CD4-positive, alpha-beta T cell treated with Interferon gamma for 1 hour (primary cell): ENCODE measurements around the gene BET1L.
"Not testable (repeated sequence)": the region's sequence is repeated elsewhere in the genome, so short reads cannot be mapped to it uniquely, and the experiment has no call there.

Source experiments
- DNase-seq: peaks from one replicate; pipeline ENCODE4 v3.0.0-alpha.2; 2020

BET1L gene

GRCh38 chr11:193481-193880 is 13.7 kb downstream of the BET1L start:
- DNase-seq, result not testable (repeated sequence)

DNA sequence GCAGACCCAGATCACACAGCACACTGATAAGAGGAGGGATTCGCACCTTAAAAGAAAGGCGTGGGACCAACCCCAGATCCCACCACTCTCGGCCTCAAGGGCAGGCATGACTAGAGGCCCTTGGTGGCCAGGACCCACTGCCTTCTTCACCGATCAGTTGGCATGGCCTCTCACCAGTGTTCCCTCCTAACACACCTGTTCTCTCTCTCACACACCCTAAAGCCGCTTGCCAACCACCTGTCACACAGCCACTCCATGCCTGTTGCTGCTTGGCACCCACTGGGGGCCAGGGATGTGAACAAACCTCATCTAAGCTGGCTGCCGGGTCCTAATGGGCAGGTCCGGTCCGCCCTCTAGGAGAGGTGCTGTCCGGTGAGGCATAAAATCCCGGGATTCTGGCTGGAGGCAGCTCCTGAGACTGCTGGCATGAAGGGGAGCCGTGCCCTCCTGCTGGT is 14.5 kb downstream of the BET1L start, which contains the start of gene SCGB1C1:
Gene SCGB1C1, plus strand, starts transcription at position 405 of the 455 bp plus-strand sequence. Its CDS starts 22 bp downstream, at position 427.
- not testable (repeated sequence) for DNase-seq

DNA sequence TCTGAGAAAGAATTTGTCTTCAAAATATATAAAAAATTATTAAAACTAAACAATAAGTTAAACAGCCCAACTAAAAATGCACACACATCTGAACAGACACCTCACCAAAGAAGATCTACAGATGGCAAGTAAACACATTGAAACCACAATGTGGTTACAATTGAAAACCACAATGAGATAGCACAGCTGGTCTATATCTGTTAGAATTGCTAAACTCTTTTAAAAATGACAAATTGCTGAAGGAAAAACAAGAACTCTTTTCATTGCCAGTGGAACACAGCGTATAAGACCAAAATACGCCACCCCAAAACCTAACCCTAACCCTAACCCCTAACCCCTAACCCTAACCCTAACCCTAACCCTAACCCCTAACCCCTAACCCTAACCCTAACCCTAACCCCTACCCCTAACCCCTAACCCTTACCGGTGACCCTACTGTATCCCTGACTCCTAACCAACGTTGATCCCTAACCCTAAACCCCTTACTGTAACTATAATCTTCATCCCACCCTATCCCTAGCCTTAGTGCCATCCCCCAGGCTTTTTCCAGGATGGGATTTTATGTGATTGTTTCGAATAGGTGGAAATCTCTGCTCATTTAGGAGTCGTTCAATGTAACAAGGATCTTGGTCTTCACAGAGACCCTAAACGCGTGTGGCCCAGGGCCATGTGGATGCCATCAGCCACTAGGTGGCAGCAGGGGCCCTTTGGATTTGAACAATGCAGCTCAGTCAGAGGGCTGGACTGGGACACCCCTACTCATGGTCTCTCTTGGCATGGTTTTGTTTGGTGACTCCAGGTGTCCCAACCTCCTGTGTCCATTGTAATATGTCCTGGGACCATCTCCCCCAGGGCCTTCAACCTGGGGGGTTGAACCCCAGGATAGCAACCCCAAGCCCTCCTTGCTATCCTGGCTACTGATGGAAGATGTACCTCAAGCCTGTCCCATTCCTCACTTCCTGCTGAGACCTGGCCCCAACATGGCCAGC is 15.4 kb downstream of the BET1L start:
- peak; percentile 25 for DNase-seq

- DNase-seq, result not testable (repeated sequence)
Measured at GRCh38 chr11:190546-190945, 16.7 kb downstream of the BET1L start.

- DNase-seq, result not testable (repeated sequence)
Measured at GRCh38 chr11:189843-190311, 17.3 kb downstream of the BET1L start.

GRCh38 chr11:189200-189783 is 17.9 kb downstream of the BET1L start:
- DNase-seq, result not testable (repeated sequence)

DNA sequence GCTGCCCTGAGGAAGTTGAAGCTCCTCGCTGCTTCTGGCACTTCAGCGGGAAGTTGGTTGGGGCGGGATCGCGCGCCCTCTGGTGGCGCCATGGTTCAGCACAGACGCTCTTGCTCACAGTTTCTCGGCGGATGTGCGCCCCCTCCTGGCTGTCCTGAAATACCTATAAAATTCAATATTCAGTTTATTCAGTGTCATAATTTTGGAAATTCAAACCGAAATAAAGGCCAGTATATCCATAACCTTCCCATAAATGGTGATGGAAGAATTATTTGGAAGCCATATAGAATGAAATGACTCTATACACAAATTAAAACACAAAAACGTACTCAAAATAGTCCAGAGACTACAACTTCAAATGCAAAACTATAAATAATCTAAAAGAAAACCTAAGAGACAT is 27.0 kb downstream of the BET1L start:
- DNase-seq, result not testable (repeated sequence)
